ENCODE data around the gene NT5M. TPM values are rescaled to one million over a fixed set of nuclear protein-coding genes. Genes with fewer than 3 reads are reported as not detected.

NT5M gene
- total RNA-seq, 1 donor from 2014 or later, result 4.6 TPM

DNA sequence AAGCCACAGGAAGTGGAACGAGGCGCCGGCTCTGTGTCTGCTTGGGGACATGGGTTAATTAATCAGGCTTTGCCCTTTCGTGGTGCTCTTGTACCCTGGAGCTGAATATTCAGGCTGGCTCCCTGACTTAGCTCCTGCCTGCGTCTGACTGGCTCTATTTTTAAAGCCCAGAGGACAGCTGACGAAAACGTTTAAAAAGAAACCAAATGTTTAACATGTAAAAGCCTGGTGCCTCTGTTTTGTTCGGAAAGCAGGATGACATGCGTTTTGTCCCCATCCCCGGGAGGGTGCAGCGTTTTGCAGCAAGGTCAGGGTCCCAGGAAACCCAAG is 61.1 kb downstream of the NT5M start:
- TF ChIP-seq, protein P1, sequence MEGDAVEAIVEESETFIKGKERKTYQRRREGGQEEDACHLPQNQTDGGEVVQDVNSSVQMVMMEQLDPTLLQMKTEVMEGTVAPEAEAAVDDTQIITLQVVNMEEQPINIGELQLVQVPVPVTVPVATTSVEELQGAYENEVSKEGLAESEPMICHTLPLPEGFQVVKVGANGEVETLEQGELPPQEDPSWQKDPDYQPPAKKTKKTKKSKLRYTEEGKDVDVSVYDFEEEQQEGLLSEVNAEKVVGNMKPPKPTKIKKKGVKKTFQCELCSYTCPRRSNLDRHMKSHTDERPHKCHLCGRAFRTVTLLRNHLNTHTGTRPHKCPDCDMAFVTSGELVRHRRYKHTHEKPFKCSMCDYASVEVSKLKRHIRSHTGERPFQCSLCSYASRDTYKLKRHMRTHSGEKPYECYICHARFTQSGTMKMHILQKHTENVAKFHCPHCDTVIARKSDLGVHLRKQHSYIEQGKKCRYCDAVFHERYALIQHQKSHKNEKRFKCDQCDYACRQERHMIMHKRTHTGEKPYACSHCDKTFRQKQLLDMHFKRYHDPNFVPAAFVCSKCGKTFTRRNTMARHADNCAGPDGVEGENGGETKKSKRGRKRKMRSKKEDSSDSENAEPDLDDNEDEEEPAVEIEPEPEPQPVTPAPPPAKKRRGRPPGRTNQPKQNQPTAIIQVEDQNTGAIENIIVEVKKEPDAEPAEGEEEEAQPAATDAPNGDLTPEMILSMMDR (IDR thresholded peaks at IDR 0.05), result no peak
- Histone ChIP-seq H3K27me3 (no peaks in the 10 kb centered on the region), H3K9me3 (peaks cover 0 to 3% of the 10 kb centered on the region in 2 donors), H3K27ac (no peak overlapping the region), H3K4me1 (no peaks in the 10 kb centered on the region), H3K36me3 (no peaks in the 10 kb centered on the region), H3K4me3 (no peak overlapping the region)
- intact Hi-C loops (cut with DNase I), result no loop called here
- peak in 1 of 2 donors; percentile 61 for DNase-seq (ENCODE audit: low spot score in 2 of 2)

DNA sequence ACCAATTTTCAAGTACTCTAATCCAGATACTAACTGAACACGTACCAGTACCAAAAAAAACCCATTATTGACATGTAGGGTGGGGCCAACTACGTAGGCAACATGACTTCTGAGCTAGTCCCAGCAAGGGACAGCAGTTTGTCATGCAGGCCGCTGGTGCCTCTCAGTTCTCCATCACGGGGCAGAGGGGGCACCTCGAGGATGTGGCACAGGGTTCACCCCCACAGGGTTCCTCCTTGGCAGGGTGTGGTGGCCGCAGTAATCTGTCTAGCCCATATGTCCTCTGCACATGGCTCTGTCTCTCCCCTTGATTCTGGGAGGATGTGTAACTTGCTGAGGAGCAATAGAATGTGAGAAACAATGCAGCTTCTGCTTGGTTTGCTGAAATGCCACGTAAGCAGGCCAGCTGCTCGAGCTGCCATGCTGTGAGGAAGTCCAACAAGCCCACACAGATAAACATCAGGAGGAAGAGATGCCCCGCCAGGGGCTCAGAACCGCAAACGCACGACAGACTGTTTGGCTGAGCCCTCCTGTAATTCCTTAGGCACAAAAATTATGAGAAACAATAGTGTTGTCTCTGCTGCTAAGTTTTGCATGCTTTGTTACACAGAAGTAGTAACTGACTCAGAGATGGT is 62.4 kb downstream of the NT5M start:
- Histone ChIP-seq H3K36me3 (no peaks in the 10 kb centered on the region), H3K4me1 (no peaks in the 10 kb centered on the region), H3K4me3 (no peak overlapping the region), H3K9me3 (peaks cover 0 to 3% of the 10 kb centered on the region in 2 donors), H3K27me3 (no peaks in the 10 kb centered on the region), H3K27ac (no peak overlapping the region)
- no peak for DNase-seq (ENCODE audit: low spot score in 2 of 2)
- intact Hi-C loops (cut with DNase I), result no loop called here
- TF ChIP-seq, protein P1 (IDR thresholded peaks at IDR 0.05), result no peak

DNA sequence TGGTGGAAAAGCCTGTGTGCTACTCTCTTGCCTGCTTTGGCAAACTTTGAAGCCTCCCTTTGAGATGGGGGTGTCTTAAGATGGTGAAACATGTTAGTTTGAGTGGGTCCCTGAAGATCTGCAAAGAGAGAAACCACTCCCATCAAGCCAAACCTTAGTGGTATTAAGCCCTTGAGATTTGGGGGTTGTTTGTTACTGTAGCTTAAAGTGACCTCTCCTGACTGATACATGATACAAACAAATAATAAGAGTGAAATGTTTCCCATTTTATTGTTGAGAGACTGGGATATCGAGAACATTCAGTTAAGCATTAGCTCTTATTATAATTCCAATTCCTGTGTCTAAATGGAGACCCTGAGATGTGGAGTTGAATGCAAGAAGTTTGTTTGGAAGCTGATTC is 63.1 kb downstream of the NT5M start:
- intact Hi-C loops (cut with DNase I), result no loop called here
- DNase-seq (ENCODE audit: low spot score in 2 of 2), result no peak
- no peaks in the 10 kb centered on the region for H3K36me3 ChIP-seq
- no peaks in the 10 kb centered on the region for H3K27me3 ChIP-seq
- no peak overlapping the region for H3K4me3 ChIP-seq
- no peaks in the 10 kb centered on the region for H3K4me1 ChIP-seq
- H3K27ac ChIP-seq, result no peak overlapping the region
- TF ChIP-seq, protein P1 (IDR thresholded peaks at IDR 0.05), result no peak
- no peaks in the 10 kb centered on the region for H3K9me3 ChIP-seq

DNA sequence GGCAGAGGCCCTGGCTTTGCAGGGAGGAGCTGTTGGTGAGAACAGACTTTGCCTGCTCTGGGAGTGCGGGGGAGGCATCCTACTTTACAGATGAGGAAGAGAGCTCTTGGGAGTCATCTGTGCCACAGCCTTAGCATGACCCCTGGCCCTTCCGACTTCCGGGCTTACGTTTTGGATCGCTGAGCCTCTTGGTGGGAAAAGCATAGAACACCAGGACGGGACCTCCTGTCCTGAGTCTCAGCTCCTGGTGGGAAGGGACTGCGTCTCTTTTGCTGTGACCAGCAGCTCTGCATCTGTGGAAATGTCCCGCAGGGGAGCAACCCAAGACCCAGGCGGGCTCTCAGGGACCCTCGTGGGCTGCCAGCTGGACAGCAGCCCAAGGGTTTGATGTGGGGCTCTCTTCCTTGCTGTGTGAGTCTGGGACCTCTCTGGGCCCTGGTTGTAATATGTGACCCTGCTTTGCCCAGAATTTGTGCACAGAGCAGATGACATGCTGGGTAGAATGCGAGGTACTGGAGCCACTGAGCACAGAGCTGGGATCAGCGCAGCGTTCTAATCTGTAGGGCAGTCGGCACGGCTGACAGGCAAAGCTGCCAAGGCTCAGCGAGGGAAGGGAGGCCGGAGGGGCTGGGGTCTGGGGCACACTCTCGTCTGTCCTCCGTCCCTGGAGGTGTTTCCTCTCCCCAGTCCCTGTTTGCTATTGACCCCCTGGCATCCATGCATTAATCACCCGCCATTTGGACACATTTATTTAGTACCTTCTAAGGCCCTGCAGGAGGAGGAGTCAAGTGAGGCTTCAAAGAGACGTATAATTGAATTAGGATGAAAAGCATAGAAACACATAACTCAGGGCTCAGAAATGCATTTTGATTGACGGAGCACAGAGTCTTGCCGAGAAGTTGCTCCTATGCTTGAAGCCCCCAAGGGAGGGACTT is 64.0 kb downstream of the NT5M start:
- Histone ChIP-seq H3K36me3 (no peaks in the 10 kb centered on the region), H3K4me1 (no peaks in the 10 kb centered on the region), H3K27me3 (no peaks in the 10 kb centered on the region), H3K27ac (no peak overlapping the region), H3K9me3 (no peaks in the 10 kb centered on the region), H3K4me3 (no peak overlapping the region)
- no peak for DNase-seq (ENCODE audit: low spot score in 2 of 2)
- intact Hi-C loops (cut with DNase I), result no loop called here
- TF ChIP-seq, protein P1 (IDR thresholded peaks at IDR 0.05), result no peak

DNA sequence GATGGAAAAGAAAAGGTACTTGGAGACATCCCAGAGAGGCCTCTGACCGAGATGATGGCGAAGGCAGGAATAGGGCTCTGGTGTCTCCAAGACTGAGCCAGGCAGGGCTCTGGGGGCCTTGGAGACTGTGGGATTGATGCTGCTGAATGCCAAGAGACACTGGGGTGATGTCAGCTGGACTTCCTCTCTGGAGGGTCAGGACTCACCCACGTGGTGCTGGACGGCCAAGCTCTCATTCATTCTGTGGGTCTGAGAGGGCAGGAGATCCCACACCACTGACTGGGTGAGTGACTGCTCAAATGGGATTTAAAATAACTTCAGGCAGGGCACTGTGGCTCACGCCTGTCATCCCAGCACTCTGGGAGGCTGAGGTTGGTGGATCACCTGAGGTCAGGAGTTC is 64.8 kb downstream of the NT5M start:
- Histone ChIP-seq H3K4me3 (no peak overlapping the region), H3K4me1 (no peaks in the 10 kb centered on the region), H3K27ac (no peak overlapping the region), H3K9me3 (no peaks in the 10 kb centered on the region), H3K27me3 (no peaks in the 10 kb centered on the region), H3K36me3 (no peaks in the 10 kb centered on the region)
- DNase-seq (ENCODE audit: low spot score in 2 of 2), result no peak
- TF ChIP-seq, protein P1 (IDR thresholded peaks at IDR 0.05), result no peak
- intact Hi-C loops (cut with DNase I), result no loop called here
